ENCODE results near the gene CCDC27. TPM values are rescaled to one million over a fixed set of nuclear protein-coding genes. Genes with fewer than 3 reads are reported as not detected.

Gene CCDC27
- total RNA-seq, 2 experiments from 2014 or later, result not detected

- H3K27ac Mint-ChIP-seq, result no peak overlapping the region
- ChIA-PET POLR2A (no interaction called here), CTCF (interaction anchor here (1.0 kb wide), 1 partner anchor 14 kb away, joined by 3 read pairs; no protein-coding TSS in a partner anchor)
- H3K4me3 Mint-ChIP-seq, result no peak overlapping the region
- no peaks in the 10 kb centered on the region for H3K4me1 Mint-ChIP-seq (ENCODE audit: low read depth)
- TF ChIP-seq, protein P1, sequence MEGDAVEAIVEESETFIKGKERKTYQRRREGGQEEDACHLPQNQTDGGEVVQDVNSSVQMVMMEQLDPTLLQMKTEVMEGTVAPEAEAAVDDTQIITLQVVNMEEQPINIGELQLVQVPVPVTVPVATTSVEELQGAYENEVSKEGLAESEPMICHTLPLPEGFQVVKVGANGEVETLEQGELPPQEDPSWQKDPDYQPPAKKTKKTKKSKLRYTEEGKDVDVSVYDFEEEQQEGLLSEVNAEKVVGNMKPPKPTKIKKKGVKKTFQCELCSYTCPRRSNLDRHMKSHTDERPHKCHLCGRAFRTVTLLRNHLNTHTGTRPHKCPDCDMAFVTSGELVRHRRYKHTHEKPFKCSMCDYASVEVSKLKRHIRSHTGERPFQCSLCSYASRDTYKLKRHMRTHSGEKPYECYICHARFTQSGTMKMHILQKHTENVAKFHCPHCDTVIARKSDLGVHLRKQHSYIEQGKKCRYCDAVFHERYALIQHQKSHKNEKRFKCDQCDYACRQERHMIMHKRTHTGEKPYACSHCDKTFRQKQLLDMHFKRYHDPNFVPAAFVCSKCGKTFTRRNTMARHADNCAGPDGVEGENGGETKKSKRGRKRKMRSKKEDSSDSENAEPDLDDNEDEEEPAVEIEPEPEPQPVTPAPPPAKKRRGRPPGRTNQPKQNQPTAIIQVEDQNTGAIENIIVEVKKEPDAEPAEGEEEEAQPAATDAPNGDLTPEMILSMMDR (IDR thresholded peaks at IDR 0.05), result no peak
- intact Hi-C loops (cut with micrococcal nuclease), result no loop called here
- peaks cover 6% of the 10 kb centered on the region for H3K9me3 Mint-ChIP-seq
- DNase-seq, result no peak
- H3K27me3 Mint-ChIP-seq, result peaks cover 16% of the 10 kb centered on the region
- no peak for ATAC-seq
- H3K36me3 Mint-ChIP-seq (ENCODE audit: low read depth), result no peaks in the 10 kb centered on the region
Measured at GRCh38 chr1:3762151-3762872, 10.1 kb downstream of the CCDC27 start.

DNA sequence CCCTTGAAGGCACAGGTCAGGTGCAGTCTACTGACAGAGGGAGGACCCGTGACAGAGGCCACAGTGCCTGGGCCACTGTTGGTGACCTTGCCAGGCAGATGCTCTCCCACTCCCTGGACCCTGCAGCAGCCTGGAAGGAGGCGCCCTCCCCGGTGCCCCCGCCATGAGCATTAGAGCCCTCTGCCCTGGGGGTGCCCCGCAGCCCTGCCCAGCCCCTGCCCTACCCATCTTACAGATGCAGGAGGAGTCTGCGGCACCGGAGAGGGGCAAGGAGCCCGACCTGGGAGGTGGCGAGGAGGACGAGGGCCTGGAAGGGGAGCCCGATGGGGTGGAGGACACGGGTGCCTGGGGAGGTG lies 10.6 kb downstream of the CCDC27 start:
- no peak for DNase-seq

GRCh38 chr1:3763351-3764125 lies 11.3 kb downstream of the CCDC27 start:
- ATAC-seq (no peak), DNase-seq (no peak)
- TF ChIP-seq, protein P1 (IDR thresholded peaks at IDR 0.05), result no peak
- no peaks in the 10 kb centered on the region for H3K4me1 Mint-ChIP-seq (ENCODE audit: low read depth)
- POLR2A ChIA-PET, result no interaction called here
- no peaks in the 10 kb centered on the region for H3K36me3 Mint-ChIP-seq (ENCODE audit: low read depth)
- H3K27me3 Mint-ChIP-seq, result peaks cover 16% of the 10 kb centered on the region
- no peak overlapping the region for H3K27ac Mint-ChIP-seq
- peaks cover 6% of the 10 kb centered on the region for H3K9me3 Mint-ChIP-seq
- CTCF ChIA-PET, result no interaction called here
- H3K4me3 Mint-ChIP-seq, result no peak overlapping the region
- intact Hi-C loops (cut with micrococcal nuclease), result no loop called here

More for the DNA sequence above, 10.6 kb downstream of the CCDC27 start:
- peaks cover 6% of the 10 kb centered on the region for H3K9me3 Mint-ChIP-seq
- ChIA-PET POLR2A (no interaction called here), CTCF (no interaction called here)
- no peaks in the 10 kb centered on the region for H3K4me1 Mint-ChIP-seq (ENCODE audit: low read depth)
- TF ChIP-seq, protein P1 (IDR thresholded peaks at IDR 0.05), result no peak
- H3K4me3 Mint-ChIP-seq, result no peak overlapping the region
- peaks cover 16% of the 10 kb centered on the region for H3K27me3 Mint-ChIP-seq
- H3K27ac Mint-ChIP-seq, result no peak overlapping the region
- H3K36me3 Mint-ChIP-seq (ENCODE audit: low read depth), result no peaks in the 10 kb centered on the region
- intact Hi-C loops (cut with micrococcal nuclease), result no loop called here
- no peak for ATAC-seq

GRCh38 chr1:3767328-3767925 lies 15.2 kb downstream of the CCDC27 start:
- Mint-ChIP-seq H3K4me1 (ENCODE audit: low read depth) (peaks cover 7% of the 10 kb centered on the region), H3K36me3 (ENCODE audit: low read depth) (no peaks in the 10 kb centered on the region), H3K9me3 (no peaks in the 10 kb centered on the region), H3K27ac (no peak overlapping the region), H3K4me3 (no peak overlapping the region), H3K27me3 (peaks cover 9% of the 10 kb centered on the region)
- POLR2A ChIA-PET, result interaction anchor here (0.9 kb wide), 1 partner anchor 15 kb away, joined by 3 read pairs; the partner anchor contains the start of gene CCDC27
- ATAC-seq, result no peak
- intact Hi-C loops (cut with micrococcal nuclease), result no loop called here
- DNase-seq, result no peak
- CTCF ChIA-PET, result interaction anchor here (1.1 kb wide), 1 partner anchor 10 kb away, joined by 3 read pairs; no protein-coding TSS in a partner anchor
- TF ChIP-seq, protein P1 (IDR thresholded peaks at IDR 0.05), result no peak

Measured in activated CD8-positive, alpha-beta T cell treated with anti-CD3 and anti-CD28 coated beads for 36 hours (primary cell).